ENCODE results near the gene DLG4.

The DLG4 gene

GRCh38 chr17:7219229-7219811 lies 316 bp downstream of the DLG4 start (continued):
- TF ChIP-seq PRDM10 (tag by site-specific recombination; IDR thresholded peaks at IDR 0.05) (no peak), ZNF776 (tag by site-specific recombination; IDR thresholded peaks at IDR 0.05; ENCODE audit: borderline replicate concordance) (no peak), WT1 (tag by site-specific recombination; IDR thresholded peaks at IDR 0.05) (peak; percentile 43; the same call in 1 of the 2 replicates), ZNF366 (tag by site-specific recombination; conservative IDR thresholded peaks at IDR 0.05) (peak; percentile 58; the same call in 1 of the 2 replicates), MEIS1 (CRISPR knock-in tag; IDR thresholded peaks at IDR 0.05; ENCODE audit: borderline replicate concordance) (no peak), ZNF701 (tag by site-specific recombination; IDR thresholded peaks at IDR 0.05) (no peak), ZNF302 (tag by site-specific recombination; IDR thresholded peaks at IDR 0.05; ENCODE audit: low read depth) (no peak), ZNF184 (tag by site-specific recombination; IDR thresholded peaks at IDR 0.05) (no peak), ZNF157 (tag by site-specific recombination; IDR thresholded peaks at IDR 0.05) (no peak), HOXD13 (CRISPR knock-in tag; IDR thresholded peaks at IDR 0.05; ENCODE audit: borderline replicate concordance) (no peak), SP2 (tag by site-specific recombination; IDR thresholded peaks at IDR 0.05) (peak; percentile 59), ZEB2 (tag by site-specific recombination; IDR thresholded peaks at IDR 0.05) (no peak), ZNF146 (tag by site-specific recombination; IDR thresholded peaks at IDR 0.05) (no peak), OSR2 (tag by site-specific recombination; IDR thresholded peaks at IDR 0.05) (no peak), ZNF677 (tag by site-specific recombination; IDR thresholded peaks at IDR 0.05) (no peak), KLF9 (tag by site-specific recombination; IDR thresholded peaks at IDR 0.05; ENCODE audit: low read depth) (no peak), ZBTB8A (tag by site-specific recombination; IDR thresholded peaks at IDR 0.05) (no peak), ZNF175 (tag by site-specific recombination; IDR thresholded peaks at IDR 0.05) (no peak), PRDM1 (tag by site-specific recombination; IDR thresholded peaks at IDR 0.05) (peak; percentile 62), ZFP3 (tag by site-specific recombination; IDR thresholded peaks at IDR 0.05; ENCODE audit: low read depth) (no peak), ZSCAN23 (tag by site-specific recombination; IDR thresholded peaks at IDR 0.05) (no peak), SP7 (tag by site-specific recombination; IDR thresholded peaks at IDR 0.05) (no peak), ZNF398 (tag by site-specific recombination; IDR thresholded peaks at IDR 0.05) (peak; percentile 55; the same call in 1 of the 2 replicates), PATZ1 (tag by site-specific recombination; IDR thresholded peaks at IDR 0.05) (peak; percentile 51), ZNF2 (tag by site-specific recombination; IDR thresholded peaks at IDR 0.05) (0 out of 2 replicates have a peak, but pooled peaks have one; percentile 47), ZSCAN5A (tag by site-specific recombination; IDR thresholded peaks at IDR 0.05) (no peak), IKZF3 (tag by site-specific recombination; IDR thresholded peaks at IDR 0.05) (peak; percentile 44; the same call in 1 of the 2 replicates), ZNF488 (tag by site-specific recombination; IDR thresholded peaks at IDR 0.05) (no peak), ZNF670 (tag by site-specific recombination; IDR thresholded peaks at IDR 0.05; ENCODE audit: low read depth) (no peak), AEBP2 (tag by site-specific recombination; IDR thresholded peaks at IDR 0.05; ENCODE audit: borderline replicate concordance) (no peak)

Data from HEK293 (cell line).